Panc1 (cell line): ENCODE data around the gene SMC6.

Experiments
- CTCF ChIP-seq: fragments of 450-650 bp; IDR thresholded peaks from 2 replicates; pipeline ENCODE4 v1.5.1; 2017; ENCODE audit warnings: mild to moderate bottlenecking
- POLR2AphosphoS5 ChIP-seq: IDR thresholded peaks from 2 replicates; pipeline ENCODE4 v1.6.1; 2012; ENCODE audit warnings: mild to moderate bottlenecking, low read depth, low read length, moderate library complexity
- TF ChIP-seq, protein P1 (sequence below), 2 experiments: IDR thresholded peaks; 2 replicates each; pipeline ENCODE4 v1.6.1; 2011 to 2012; ENCODE audit warnings: low read depth in 2 of 2, control low read depth in 1 of 2, low read length in 1 of 2, mild to moderate bottlenecking in 1 of 2, moderate library complexity in 1 of 2; ENCODE audit not compliant: insufficient read depth in 1 of 2

DNA sequence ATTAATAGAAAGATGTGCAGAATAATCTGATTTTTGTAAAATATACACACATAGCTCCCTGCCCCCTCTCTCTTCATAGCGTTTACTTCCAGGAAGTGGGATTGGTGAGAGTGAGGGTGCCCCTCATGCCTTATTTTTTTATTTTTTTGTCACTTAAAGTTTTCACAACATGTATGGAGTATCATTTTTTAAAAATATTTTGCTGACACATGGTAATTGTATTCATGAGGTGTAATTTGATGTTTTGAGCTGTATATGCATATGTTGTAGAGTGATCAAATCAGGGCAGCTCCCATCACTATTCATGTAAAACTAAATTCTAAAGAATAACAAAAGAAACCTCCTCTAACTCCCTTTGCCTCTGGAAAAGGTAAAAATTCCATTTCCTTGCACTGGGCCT, 138.5 kb downstream of the SMC6 start:
- TF ChIP-seq CTCF (no peak), POLR2AphosphoS5 (no peak)
- TF ChIP-seq, protein P1, sequence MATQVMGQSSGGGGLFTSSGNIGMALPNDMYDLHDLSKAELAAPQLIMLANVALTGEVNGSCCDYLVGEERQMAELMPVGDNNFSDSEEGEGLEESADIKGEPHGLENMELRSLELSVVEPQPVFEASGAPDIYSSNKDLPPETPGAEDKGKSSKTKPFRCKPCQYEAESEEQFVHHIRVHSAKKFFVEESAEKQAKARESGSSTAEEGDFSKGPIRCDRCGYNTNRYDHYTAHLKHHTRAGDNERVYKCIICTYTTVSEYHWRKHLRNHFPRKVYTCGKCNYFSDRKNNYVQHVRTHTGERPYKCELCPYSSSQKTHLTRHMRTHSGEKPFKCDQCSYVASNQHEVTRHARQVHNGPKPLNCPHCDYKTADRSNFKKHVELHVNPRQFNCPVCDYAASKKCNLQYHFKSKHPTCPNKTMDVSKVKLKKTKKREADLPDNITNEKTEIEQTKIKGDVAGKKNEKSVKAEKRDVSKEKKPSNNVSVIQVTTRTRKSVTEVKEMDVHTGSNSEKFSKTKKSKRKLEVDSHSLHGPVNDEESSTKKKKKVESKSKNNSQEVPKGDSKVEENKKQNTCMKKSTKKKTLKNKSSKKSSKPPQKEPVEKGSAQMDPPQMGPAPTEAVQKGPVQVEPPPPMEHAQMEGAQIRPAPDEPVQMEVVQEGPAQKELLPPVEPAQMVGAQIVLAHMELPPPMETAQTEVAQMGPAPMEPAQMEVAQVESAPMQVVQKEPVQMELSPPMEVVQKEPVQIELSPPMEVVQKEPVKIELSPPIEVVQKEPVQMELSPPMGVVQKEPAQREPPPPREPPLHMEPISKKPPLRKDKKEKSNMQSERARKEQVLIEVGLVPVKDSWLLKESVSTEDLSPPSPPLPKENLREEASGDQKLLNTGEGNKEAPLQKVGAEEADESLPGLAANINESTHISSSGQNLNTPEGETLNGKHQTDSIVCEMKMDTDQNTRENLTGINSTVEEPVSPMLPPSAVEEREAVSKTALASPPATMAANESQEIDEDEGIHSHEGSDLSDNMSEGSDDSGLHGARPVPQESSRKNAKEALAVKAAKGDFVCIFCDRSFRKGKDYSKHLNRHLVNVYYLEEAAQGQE (IDR thresholded peaks at IDR 0.05; ENCODE audit: insufficient read depth in 1 of 2, low read depth in 2 of 2, low read length in 1 of 2): no peak
